ENCODE data around the gene DCT.
A peak's percentile ranks its signal among the peaks of the same experiment; 100 is the strongest.

The DCT gene

GRCh38 chr13:94433055-94433961, 46.2 kb downstream of the DCT start:
- no peak for TF ChIP-seq JUND (IDR thresholded peaks at IDR 0.05; ENCODE audit: low read depth)
- DNase-seq (ENCODE audit: low read depth in 1 of 2, low spot score in 1 of 2), result no peak
- in situ Hi-C loops (cut with HindIII; ENCODE audit: low pct_unique_long_range_greater_than_20kb, low sequenced_read_pairs), result no loop called here

GRCh38 chr13:94431987-94432386, 47.5 kb downstream of the DCT start:
- TF ChIP-seq JUND (IDR thresholded peaks at IDR 0.05; ENCODE audit: low read depth), result no peak
- in situ Hi-C loops (cut with HindIII; ENCODE audit: low pct_unique_long_range_greater_than_20kb, low sequenced_read_pairs), result no loop called here
- DNase-seq (ENCODE audit: low read depth in 1 of 2, low spot score in 1 of 2), result no peak

- DNase-seq (ENCODE audit: low read depth in 1 of 2, low spot score in 1 of 2), result no peak
- no peak for TF ChIP-seq JUND (IDR thresholded peaks at IDR 0.05; ENCODE audit: low read depth)
- in situ Hi-C loops (cut with HindIII; ENCODE audit: low pct_unique_long_range_greater_than_20kb, low sequenced_read_pairs), result no loop called here
Measured at GRCh38 chr13:94431574-94431973, 47.9 kb downstream of the DCT start.

- TF ChIP-seq JUND (IDR thresholded peaks at IDR 0.05; ENCODE audit: low read depth), result no peak
- in situ Hi-C loops (cut with HindIII; ENCODE audit: low pct_unique_long_range_greater_than_20kb, low sequenced_read_pairs), result no loop called here
- no peak for DNase-seq (ENCODE audit: low read depth in 1 of 2, low spot score in 1 of 2)
Measured at GRCh38 chr13:94427313-94427953, 52.0 kb downstream of the DCT start.

GRCh38 chr13:94419925-94420305, 59.6 kb downstream of the DCT start:
- in situ Hi-C loops (cut with HindIII; ENCODE audit: low pct_unique_long_range_greater_than_20kb, low sequenced_read_pairs), result no loop called here
- no peak for TF ChIP-seq JUND (IDR thresholded peaks at IDR 0.05; ENCODE audit: low read depth)
- DNase-seq (ENCODE audit: low read depth in 1 of 2, low spot score in 1 of 2), result no peak

- TF ChIP-seq JUND (IDR thresholded peaks at IDR 0.05; ENCODE audit: low read depth), result no peak
- in situ Hi-C loops (cut with HindIII; ENCODE audit: low pct_unique_long_range_greater_than_20kb, low sequenced_read_pairs), result no loop called here
- DNase-seq (ENCODE audit: low read depth in 1 of 2, low spot score in 1 of 2), result no peak
Measured at GRCh38 chr13:94419304-94419924, 60.1 kb downstream of the DCT start.

- no peak for DNase-seq (ENCODE audit: low read depth in 1 of 2, low spot score in 1 of 2)
- in situ Hi-C loops (cut with HindIII; ENCODE audit: low pct_unique_long_range_greater_than_20kb, low sequenced_read_pairs), result no loop called here
- TF ChIP-seq JUND (IDR thresholded peaks at IDR 0.05; ENCODE audit: low read depth), result no peak
Measured at GRCh38 chr13:94417294-94417693, 62.2 kb downstream of the DCT start.

- DNase-seq (ENCODE audit: low read depth in 1 of 2, low spot score in 1 of 2), result peak in 1 of 2 experiments; percentile 81
- in situ Hi-C loops (cut with HindIII; ENCODE audit: low pct_unique_long_range_greater_than_20kb, low sequenced_read_pairs), result no loop called here
- no peak for TF ChIP-seq JUND (IDR thresholded peaks at IDR 0.05; ENCODE audit: low read depth)
Measured at GRCh38 chr13:94416454-94417080, 62.9 kb downstream of the DCT start.

- TF ChIP-seq JUND (IDR thresholded peaks at IDR 0.05; ENCODE audit: low read depth), result no peak
- no peak for DNase-seq (ENCODE audit: low read depth in 1 of 2, low spot score in 1 of 2)
- in situ Hi-C loops (cut with HindIII; ENCODE audit: low pct_unique_long_range_greater_than_20kb, low sequenced_read_pairs), result no loop called here
Measured at GRCh38 chr13:94415500-94416237, 63.8 kb downstream of the DCT start.

- no peak for DNase-seq (ENCODE audit: low read depth in 1 of 2, low spot score in 1 of 2)
- TF ChIP-seq JUND (IDR thresholded peaks at IDR 0.05; ENCODE audit: low read depth), result no peak
- in situ Hi-C loops (cut with HindIII; ENCODE audit: low pct_unique_long_range_greater_than_20kb, low sequenced_read_pairs), result no loop called here
Measured at GRCh38 chr13:94414708-94415107, 64.8 kb downstream of the DCT start.

- no peak for DNase-seq (ENCODE audit: low read depth in 1 of 2, low spot score in 1 of 2)
- in situ Hi-C loops (cut with HindIII; ENCODE audit: low pct_unique_long_range_greater_than_20kb, low sequenced_read_pairs), result no loop called here
- TF ChIP-seq JUND (IDR thresholded peaks at IDR 0.05; ENCODE audit: low read depth), result no peak
Measured at GRCh38 chr13:94414141-94414540, 65.3 kb downstream of the DCT start.

GRCh38 chr13:94413598-94413944, 65.9 kb downstream of the DCT start:
- TF ChIP-seq JUND (IDR thresholded peaks at IDR 0.05; ENCODE audit: low read depth), result no peak
- in situ Hi-C loops (cut with HindIII; ENCODE audit: low pct_unique_long_range_greater_than_20kb, low sequenced_read_pairs), result no loop called here
- no peak for DNase-seq (ENCODE audit: low read depth in 1 of 2, low spot score in 1 of 2)

Data from T47D (cell line).